HUES48 (cell line): Measurements from ENCODE around the gene SLC6A8.
A peak's percentile ranks its signal among the peaks of the same experiment; 100 is the strongest.

Experiments used
- H3K27ac ChIP-seq: one replicate; pipeline ENCODE4 v1.7.0; 2013; ENCODE audit warnings: low read depth, low read length, inconsistent platforms
- H3K27me3 ChIP-seq: 2 replicates; pipeline ENCODE4 v1.6.1; 2013; ENCODE audit warnings: mild to moderate bottlenecking, low read length; ENCODE audit not compliant: control insufficient read depth, insufficient read depth
- H3K36me3 ChIP-seq: 2 replicates; pipeline ENCODE4 v1.6.1; 2013; ENCODE audit warnings: low read length; ENCODE audit not compliant: control insufficient read depth, insufficient read depth
- H3K4me1 ChIP-seq: 2 replicates; pipeline ENCODE4 v1.6.1; 2013; ENCODE audit warnings: mild to moderate bottlenecking, low read length; ENCODE audit not compliant: control insufficient read depth, insufficient read depth
- H3K4me3 ChIP-seq: 2 replicates; pipeline ENCODE4 v1.5.1; 2013; ENCODE audit warnings: mild to moderate bottlenecking, low read depth, low read length
- H3K9ac ChIP-seq: 2 replicates; pipeline ENCODE4 v1.6.1; 2013; ENCODE audit warnings: mild to moderate bottlenecking, low read depth, low read length, moderate library complexity
- H3K9me3 ChIP-seq: 2 replicates; pipeline ENCODE4 v1.6.1; 2013; ENCODE audit warnings: low read length; ENCODE audit not compliant: control insufficient read depth, insufficient read depth

Gene SLC6A8

DNA sequence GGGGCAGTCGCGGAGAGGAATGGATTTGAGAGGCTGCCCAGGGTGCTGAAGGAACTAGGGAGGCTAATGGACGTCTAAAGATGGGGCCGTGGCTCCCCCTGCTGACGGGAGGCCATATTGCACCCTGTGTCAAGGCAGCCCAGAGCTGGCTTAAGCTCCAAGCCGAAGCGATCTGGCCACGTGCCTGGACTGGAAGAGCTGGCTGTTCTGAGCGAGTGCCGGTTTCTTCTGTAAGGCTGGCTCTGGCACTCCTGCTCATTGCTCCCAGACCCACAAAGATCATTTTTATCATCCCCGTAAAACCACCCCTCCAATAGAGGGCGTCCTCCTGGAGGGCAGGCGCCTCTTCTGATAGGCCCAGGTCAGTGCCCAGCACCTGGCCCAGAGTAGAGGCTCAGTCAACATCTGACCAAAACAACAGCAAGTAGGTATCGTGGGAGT is 19.8 kb upstream of the SLC6A8 start:
- Histone ChIP-seq H3K4me1 (no peaks in the 10 kb centered on the region), H3K27me3 (no peaks in the 10 kb centered on the region), H3K9ac (no peak overlapping the region), H3K27ac (no peak overlapping the region), H3K36me3 (no peaks in the 10 kb centered on the region), H3K9me3 (peaks cover 42% of the 10 kb centered on the region), H3K4me3 (peak overlapping the region; percentile 38)

DNA sequence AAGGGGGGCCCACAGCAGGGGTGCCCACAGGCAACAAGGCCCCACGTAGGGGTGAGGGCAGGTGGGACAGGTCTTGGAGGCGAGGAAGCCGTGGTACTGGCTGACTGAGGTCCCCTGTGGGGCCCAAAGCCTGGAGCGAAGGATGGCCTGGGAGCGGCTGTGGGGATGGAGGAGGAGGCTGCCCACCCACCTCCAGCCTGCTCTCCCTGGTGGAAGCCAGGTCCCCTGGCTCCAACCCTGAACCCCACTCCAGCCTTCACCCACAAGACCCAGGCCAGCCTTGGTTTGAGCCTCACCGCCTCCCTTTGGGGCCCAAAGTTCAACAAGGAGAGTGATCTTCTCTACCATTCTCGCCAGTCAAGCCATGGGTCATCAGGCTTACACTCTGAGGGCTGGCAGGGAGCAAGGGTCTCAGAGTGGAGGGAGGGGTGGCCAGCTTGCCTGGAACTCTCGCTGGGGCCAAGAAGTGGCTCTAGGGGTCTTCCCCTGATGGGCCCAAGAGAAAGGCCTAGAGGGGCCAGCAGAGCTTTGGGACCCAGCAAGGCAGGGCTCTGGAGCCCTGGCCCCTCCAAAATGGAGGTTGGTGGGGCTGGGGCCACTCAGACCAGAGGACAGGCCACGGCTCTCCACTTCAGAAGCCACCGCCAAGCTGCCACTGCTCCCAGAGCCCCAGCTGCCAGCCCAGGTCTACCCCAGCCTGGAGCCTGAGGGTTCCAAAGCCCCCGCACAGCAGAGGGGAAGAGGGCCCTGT is 19.1 kb upstream of the SLC6A8 start:
- H3K27ac ChIP-seq, result no peak overlapping the region
- peaks cover 42% of the 10 kb centered on the region for H3K9me3 ChIP-seq
- H3K27me3 ChIP-seq, result no peaks in the 10 kb centered on the region
- no peaks in the 10 kb centered on the region for H3K36me3 ChIP-seq
- H3K4me3 ChIP-seq, result no peak overlapping the region
- no peaks in the 10 kb centered on the region for H3K4me1 ChIP-seq
- no peak overlapping the region for H3K9ac ChIP-seq

- Histone ChIP-seq H3K4me3 (no peak overlapping the region), H3K9me3 (peaks cover 43% of the 10 kb centered on the region), H3K9ac (no peak overlapping the region), H3K27me3 (no peaks in the 10 kb centered on the region), H3K36me3 (no peaks in the 10 kb centered on the region), H3K27ac (no peak overlapping the region), H3K4me1 (peaks cover 2% of the 10 kb centered on the region; the same call in 1 of the 2 replicates)
Measured at GRCh38 chrX:153669174-153669890, 18.4 kb upstream of the SLC6A8 start.

- H3K9ac ChIP-seq, result no peak overlapping the region
- H3K36me3 ChIP-seq, result no peaks in the 10 kb centered on the region
- no peak overlapping the region for H3K4me3 ChIP-seq
- no peaks in the 10 kb centered on the region; the same call in 1 of the 2 replicates for H3K27me3 ChIP-seq
- H3K27ac ChIP-seq, result no peak overlapping the region
- peaks cover 7% of the 10 kb centered on the region; the same call in 1 of the 2 replicates for H3K4me1 ChIP-seq
- H3K9me3 ChIP-seq, result peaks cover 49% of the 10 kb centered on the region
Measured at GRCh38 chrX:153669901-153670731, 17.6 kb upstream of the SLC6A8 start.

DNA sequence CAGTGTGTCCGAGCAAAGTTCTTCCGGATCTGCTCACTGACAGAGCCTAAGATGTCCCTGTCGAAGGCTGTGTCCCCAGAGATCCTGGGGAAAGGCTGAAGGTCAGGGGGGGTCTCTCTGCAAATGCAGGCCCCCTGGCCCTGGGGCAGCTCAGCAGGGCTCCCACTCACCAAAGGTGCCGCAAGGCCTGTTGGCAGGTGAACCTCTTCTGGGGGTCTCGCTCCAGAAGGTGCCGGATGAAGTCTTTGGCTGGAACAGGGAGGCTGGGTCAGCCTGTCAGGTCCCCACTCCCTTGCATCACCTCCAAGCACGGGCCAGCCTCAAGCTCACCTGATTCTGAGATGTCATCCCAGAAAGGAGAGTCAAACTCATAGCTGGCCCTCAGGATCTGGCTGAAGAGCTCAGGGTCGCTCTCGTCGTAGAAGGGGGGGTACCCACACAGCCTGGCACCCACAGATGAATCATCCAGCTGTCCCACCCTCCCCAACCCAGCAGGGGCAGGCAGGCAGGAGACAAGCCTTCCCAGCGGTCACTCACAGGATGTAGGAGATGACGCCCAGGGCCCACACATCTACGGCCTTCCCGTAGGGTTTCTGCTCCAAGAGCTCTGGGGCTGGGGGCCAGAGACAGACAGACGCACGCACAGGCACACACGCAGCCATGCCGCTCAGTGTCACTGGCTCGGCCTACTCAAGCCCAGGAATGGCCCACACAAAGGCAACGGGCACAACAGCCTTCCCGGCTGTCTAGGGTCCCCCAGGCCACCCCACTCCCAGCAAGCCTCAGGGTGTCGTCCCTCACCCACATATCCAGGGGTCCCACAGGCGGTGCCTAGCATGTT is 16.8 kb upstream of the SLC6A8 start:
- no peaks in the 10 kb centered on the region for H3K36me3 ChIP-seq
- peaks cover 47% of the 10 kb centered on the region for H3K9me3 ChIP-seq
- H3K4me1 ChIP-seq, result peaks cover 7% of the 10 kb centered on the region; the same call in 1 of the 2 replicates
- H3K27ac ChIP-seq, result no peak overlapping the region
- no peak overlapping the region for H3K4me3 ChIP-seq
- H3K27me3 ChIP-seq, result no peaks in the 10 kb centered on the region; the same call in 1 of the 2 replicates
- no peak overlapping the region for H3K9ac ChIP-seq

DNA sequence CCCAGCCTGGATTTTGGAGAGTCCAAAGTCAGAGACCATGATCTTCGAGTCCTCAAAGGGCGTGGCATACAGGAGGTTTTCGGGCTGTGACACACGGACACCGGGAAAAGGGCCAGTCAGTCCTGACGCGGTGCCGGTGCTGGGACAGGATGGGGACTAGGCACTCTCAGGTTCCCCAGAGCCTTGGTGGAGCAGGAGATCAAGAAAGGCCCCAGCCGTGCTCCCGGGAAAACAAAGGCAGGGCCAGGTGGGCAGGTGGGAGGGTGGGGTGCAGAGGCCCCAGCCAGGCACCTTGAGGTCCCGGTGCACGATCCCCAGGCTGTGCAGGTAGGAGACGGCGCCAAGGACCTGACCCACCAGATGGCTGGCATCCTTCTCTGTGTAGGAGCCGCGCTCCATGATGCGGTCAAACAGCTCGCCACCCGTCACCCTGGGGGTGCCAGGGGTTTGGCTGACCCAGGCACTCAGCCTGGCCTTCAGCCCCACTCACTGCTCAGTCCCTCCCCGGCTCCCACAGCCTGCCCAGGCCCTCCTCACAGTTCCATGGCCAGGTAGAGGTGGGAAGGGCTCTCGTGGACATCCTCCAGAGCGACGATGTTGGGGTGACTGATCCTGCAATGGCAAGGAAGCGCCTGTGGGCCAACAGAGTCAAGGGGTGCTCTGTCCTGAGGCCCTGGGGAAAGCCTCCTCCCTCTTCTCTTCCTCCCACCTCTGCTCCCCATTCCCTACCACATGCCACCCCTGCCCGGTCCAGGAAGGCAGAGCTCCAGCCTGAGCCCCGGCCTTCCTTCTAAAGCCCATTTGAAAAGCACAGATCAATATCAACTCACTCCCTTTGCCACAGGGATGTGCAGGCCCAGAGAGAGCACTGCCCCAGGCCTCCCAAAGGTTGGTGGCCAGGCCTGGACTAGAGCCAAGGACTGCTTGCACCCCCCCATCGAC is 15.9 kb upstream of the SLC6A8 start:
- Histone ChIP-seq H3K27me3 (no peaks in the 10 kb centered on the region; the same call in 1 of the 2 replicates), H3K9me3 (peaks cover 38% of the 10 kb centered on the region), H3K4me1 (peaks cover 7% of the 10 kb centered on the region; the same call in 1 of the 2 replicates)

GRCh38 chrX:153672531-153673427 is 14.9 kb upstream of the SLC6A8 start:
- Histone ChIP-seq H3K36me3 (no peaks in the 10 kb centered on the region), H3K9me3 (peaks cover 30% of the 10 kb centered on the region; the same call in 1 of the 2 replicates), H3K4me3 (no peak overlapping the region), H3K9ac (no peak overlapping the region), H3K27ac (no peak overlapping the region), H3K27me3 (no peaks in the 10 kb centered on the region; the same call in 1 of the 2 replicates), H3K4me1 (peaks cover 7% of the 10 kb centered on the region; the same call in 1 of the 2 replicates)

More for the DNA sequence above, 15.9 kb upstream of the SLC6A8 start:
- Histone ChIP-seq H3K36me3 (no peaks in the 10 kb centered on the region), H3K9ac (no peak overlapping the region), H3K27ac (no peak overlapping the region), H3K4me3 (no peak overlapping the region)

GRCh38 chrX:153673428-153674218 is 14.1 kb upstream of the SLC6A8 start, which contains the start of gene PNCK:
TSS of gene PNCK (minus strand) at chrX:153673813. CDS start at chrX:153673076, 737 bp downstream.
- H3K27me3 ChIP-seq, result no peaks in the 10 kb centered on the region; the same call in 1 of the 2 replicates
- H3K36me3 ChIP-seq, result no peaks in the 10 kb centered on the region
- H3K9ac ChIP-seq, result no peak within 1 kb of the TSS
- peaks cover 7% of the 10 kb centered on the region; the same call in 1 of the 2 replicates for H3K4me1 ChIP-seq
- H3K4me3 ChIP-seq, result no peak within 1 kb of the TSS
- H3K9me3 ChIP-seq, result peaks cover 32% of the 10 kb centered on the region; the same call in 1 of the 2 replicates
- peak within 1 kb of the TSS; percentile 64 for H3K27ac ChIP-seq
